Measurements from ENCODE around the gene GON7. TPM values are rescaled to one million over a fixed set of nuclear protein-coding genes. Genes with fewer than 3 reads are reported as not detected.
"Not testable (repeated sequence)": the region's sequence is repeated elsewhere in the genome, so short reads cannot be mapped to it uniquely, and the experiment has no call there.

GON7 gene
- total and polyA plus RNA-seq, 2 experiments from 2014 or later, result 16.5 to 18.3 TPM

GRCh38 chr14:93184391-93185348 is 22.2 kb downstream of the GON7 start, which contains the start of the genes LYSET and MOAP1:
LYSET (plus strand) TSS chr14:93185317; CDS start chr14:93185406, 89 bp downstream.
MOAP1 (minus strand) TSS chr14:93184897; CDS start chr14:93184242, 655 bp downstream.
- H3K4me1 ChIP-seq (ENCODE audit: insufficient read depth), result peaks cover 13% of the 10 kb centered on the region
- WGBS, 2 experiments (ENCODE audit: low coverage in 1 of 2, low lambda C conversion rate in 2 of 2, missing lambda C conversion rate in 2 of 2), result 0 to 1% methylated on average over 44 to 80 of the region's 124 CpGs
- in situ Hi-C loops (cut with MboI), result no loop called here
- H3K4me2 ChIP-seq (ENCODE audit: unreplicated experiment), result peak within 1 kb of the TSS; percentile 96
- H3K79me2 ChIP-seq (ENCODE audit: insufficient read depth), result peaks cover 38% of the 10 kb centered on the region
- DNase-seq, result peak; percentile 93
- H3K27ac ChIP-seq, result peak within 1 kb of the TSS; percentile 85
- no peak for TF ChIP-seq EZH2 (IDR thresholded peaks at IDR 0.05; ENCODE audit: insufficient read depth, poor library complexity, severe bottlenecking)
- TF ChIP-seq EZH2phosphoT487 (IDR thresholded peaks at IDR 0.05; ENCODE audit: insufficient read depth, low read depth), result no peak
- no peaks in the 10 kb centered on the region for H3K27me3 ChIP-seq (replicated peaks; ENCODE audit: insufficient read depth)
- peaks cover 5% of the 10 kb centered on the region; the same call in 1 of the 2 replicates for H3K36me3 ChIP-seq (ENCODE audit: low read depth)
- peak within 1 kb of the TSS; percentile 96 for H2AFZ ChIP-seq
- no peaks in the 10 kb centered on the region for H3K9me2 ChIP-seq (ENCODE audit: insufficient read depth)
- H4K20me1 ChIP-seq (ENCODE audit: insufficient read depth), result no peaks in the 10 kb centered on the region
- peaks cover 5% of the 10 kb centered on the region; the same call in 1 of the 2 replicates for H3F3A ChIP-seq (ENCODE audit: insufficient read depth)
- H3K4me3 ChIP-seq, result peak within 1 kb of the TSS; percentile 92
- H3K9me3 ChIP-seq (ENCODE audit: low read depth), result no peaks in the 10 kb centered on the region
- peak within 1 kb of the TSS; percentile 96 for H3K9ac ChIP-seq

DNA sequence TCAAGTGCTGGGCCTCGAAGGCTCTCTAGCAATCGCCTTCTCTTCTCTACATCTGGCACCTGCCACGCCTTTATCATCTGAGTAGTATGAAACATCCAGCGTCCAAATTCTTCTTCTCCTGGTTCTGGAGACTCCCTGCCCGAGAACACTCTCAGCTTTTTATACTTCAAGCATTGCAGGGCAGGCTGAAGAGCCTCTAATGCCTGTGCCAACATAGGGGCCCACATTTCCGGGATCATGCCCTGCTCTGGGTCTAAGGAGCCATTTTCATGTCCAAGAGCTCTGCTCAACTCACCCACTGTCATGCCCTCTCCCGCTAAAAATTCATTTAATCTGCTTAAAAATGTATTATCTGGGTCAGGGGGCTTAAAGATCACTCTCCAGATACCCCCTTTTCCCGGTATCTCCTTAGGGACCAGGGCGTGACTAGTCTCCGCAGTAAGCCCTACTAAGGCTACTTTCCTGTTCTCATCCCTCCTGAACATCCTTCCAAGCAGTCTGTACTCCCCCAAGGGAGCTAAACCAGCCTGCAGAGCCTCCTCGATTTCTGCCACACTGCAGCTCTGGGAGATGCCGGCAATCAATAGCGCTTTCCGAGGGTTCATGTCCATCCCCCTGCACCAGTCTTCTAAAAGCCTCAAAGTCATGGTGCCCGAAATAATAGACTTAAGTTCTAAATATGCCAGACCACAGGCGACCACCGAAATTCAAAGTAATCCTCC is 23.1 kb downstream of the GON7 start:
- no peaks in the 10 kb centered on the region for H3K9me3 ChIP-seq (ENCODE audit: low read depth)
- peak overlapping the region; percentile 96 for H2AFZ ChIP-seq
- peaks cover 38% of the 10 kb centered on the region for H3K79me2 ChIP-seq (ENCODE audit: insufficient read depth)
- peak overlapping the region; percentile 80 for H3K4me2 ChIP-seq (ENCODE audit: unreplicated experiment)
- H3K27me3 ChIP-seq (replicated peaks; ENCODE audit: insufficient read depth), result no peaks in the 10 kb centered on the region
- H3K9ac ChIP-seq, result peak overlapping the region; percentile 96
- peaks cover 5% of the 10 kb centered on the region; the same call in 1 of the 2 replicates for H3F3A ChIP-seq (ENCODE audit: insufficient read depth)
- no peaks in the 10 kb centered on the region for H4K20me1 ChIP-seq (ENCODE audit: insufficient read depth)
- TF ChIP-seq EZH2phosphoT487 (IDR thresholded peaks at IDR 0.05; ENCODE audit: insufficient read depth, low read depth) (no peak), EZH2 (IDR thresholded peaks at IDR 0.05; ENCODE audit: insufficient read depth, poor library complexity, severe bottlenecking) (no peak)
- in situ Hi-C loops (cut with MboI), result no loop called here
- H3K4me3 ChIP-seq, result peak overlapping the region; percentile 92
- H3K27ac ChIP-seq, result no peak overlapping the region
- H3K9me2 ChIP-seq (ENCODE audit: insufficient read depth), result no peaks in the 10 kb centered on the region
- 37 to 38% methylated on average over 17 of the region's 17 CpGs for WGBS, 2 experiments (ENCODE audit: low coverage in 1 of 2, low lambda C conversion rate in 2 of 2, missing lambda C conversion rate in 2 of 2)
- peaks cover 5% of the 10 kb centered on the region; the same call in 1 of the 2 replicates for H3K36me3 ChIP-seq (ENCODE audit: low read depth)
- DNase-seq, result peak; percentile 27
- H3K4me1 ChIP-seq (ENCODE audit: insufficient read depth), result peaks cover 13% of the 10 kb centered on the region

GRCh38 chr14:93175492-93175891 is 31.4 kb downstream of the GON7 start:
- Histone ChIP-seq H3K79me2 (ENCODE audit: insufficient read depth) (no peaks in the 10 kb centered on the region), H3K9me2 (ENCODE audit: insufficient read depth) (no peaks in the 10 kb centered on the region), H3K4me1 (ENCODE audit: insufficient read depth) (no peaks in the 10 kb centered on the region), H4K20me1 (ENCODE audit: insufficient read depth) (no peaks in the 10 kb centered on the region), H3K36me3 (ENCODE audit: low read depth) (no peaks in the 10 kb centered on the region), H3K9ac (no peak overlapping the region), H3K4me3 (no peak overlapping the region), H2AFZ (no peak overlapping the region), H3K9me3 (ENCODE audit: low read depth) (no peaks in the 10 kb centered on the region), H3K27me3 (replicated peaks; ENCODE audit: insufficient read depth) (no peaks in the 10 kb centered on the region), H3F3A (ENCODE audit: insufficient read depth) (no peaks in the 10 kb centered on the region), H3K4me2 (ENCODE audit: unreplicated experiment) (no peak overlapping the region), H3K27ac (no peak overlapping the region)
- 80 to 84% methylated on average over 6 of the region's 6 CpGs for WGBS, 2 experiments (ENCODE audit: low coverage in 1 of 2, low lambda C conversion rate in 2 of 2, missing lambda C conversion rate in 2 of 2)
- no peak for DNase-seq
- in situ Hi-C loops (cut with MboI), result no loop called here
- TF ChIP-seq EZH2 (IDR thresholded peaks at IDR 0.05; ENCODE audit: insufficient read depth, poor library complexity, severe bottlenecking), result no peak

- H3K36me3 ChIP-seq (ENCODE audit: low read depth); H3K4me1 ChIP-seq (ENCODE audit: insufficient read depth); DNase-seq; H3K27ac ChIP-seq; in situ Hi-C loops (cut with MboI); H3K4me3 ChIP-seq; H2AFZ ChIP-seq; H3K9ac ChIP-seq; H3K4me2 ChIP-seq (ENCODE audit: unreplicated experiment); H3K9me3 ChIP-seq (ENCODE audit: low read depth); H3F3A ChIP-seq (ENCODE audit: insufficient read depth); H3K79me2 ChIP-seq (ENCODE audit: insufficient read depth); H3K9me2 ChIP-seq (ENCODE audit: insufficient read depth); H4K20me1 ChIP-seq (ENCODE audit: insufficient read depth); H3K27me3 ChIP-seq (replicated peaks; ENCODE audit: insufficient read depth): not testable (repeated sequence)
- 69 to 81% methylated on average over 5 of the region's 5 CpGs for WGBS, 2 experiments (ENCODE audit: low coverage in 1 of 2, low lambda C conversion rate in 2 of 2, missing lambda C conversion rate in 2 of 2)
Measured at GRCh38 chr14:93174731-93175130, 32.1 kb downstream of the GON7 start.

Measured in GM23248 (cell line).